ENCODE measurements around the gene SIRPG.
"Not testable (repeated sequence)": the region's sequence is repeated elsewhere in the genome, so short reads cannot be mapped to it uniquely, and the experiment has no call there.

The SIRPG gene

DNA sequence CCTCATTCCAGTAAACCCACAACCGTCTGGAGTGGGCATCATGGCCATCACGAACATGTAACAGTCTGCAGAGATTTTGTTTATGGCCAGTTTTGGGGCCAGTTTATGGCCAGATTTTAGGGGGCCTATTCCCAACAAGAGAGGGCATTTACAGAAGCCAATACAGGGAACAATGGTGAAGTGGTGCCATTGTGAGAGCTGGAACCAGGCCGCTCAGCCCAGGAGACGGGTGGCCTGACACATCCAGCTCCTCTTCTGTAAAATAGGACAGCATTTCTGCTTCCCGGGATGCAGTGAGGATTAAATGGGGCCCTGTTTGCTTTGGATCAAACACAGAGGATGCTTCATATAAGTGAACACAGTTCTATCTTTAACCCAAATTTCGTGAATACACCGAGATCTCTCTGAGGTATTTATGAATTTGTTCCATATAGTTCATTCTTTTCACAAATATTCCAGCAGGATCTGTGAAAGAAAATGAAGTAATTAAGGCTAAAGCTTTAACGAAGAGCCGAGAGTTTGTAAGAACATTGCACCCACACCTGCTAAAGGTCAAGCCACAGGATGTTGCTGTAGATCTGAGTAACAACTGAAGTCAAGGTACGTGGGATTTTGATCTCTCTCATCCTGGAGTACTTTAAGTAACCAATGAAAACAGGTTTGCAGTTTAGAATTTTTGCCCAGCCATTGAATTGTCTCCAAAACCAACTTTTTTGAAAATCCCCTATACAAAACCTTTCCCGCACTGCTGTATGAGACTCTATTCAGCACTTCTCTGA is 14.5 kb upstream of the SIRPG start:
- DNase-seq (ENCODE audit: low spot score), result no peak

- no peak for DNase-seq (ENCODE audit: low spot score)
These were observed 11.7 kb upstream of the SIRPG start for GRCh38 chr20:1669304-1669703.

GRCh38 chr20:1667502-1668085 is 10.0 kb upstream of the SIRPG start:
- DNase-seq (ENCODE audit: low spot score), result no peak

DNA sequence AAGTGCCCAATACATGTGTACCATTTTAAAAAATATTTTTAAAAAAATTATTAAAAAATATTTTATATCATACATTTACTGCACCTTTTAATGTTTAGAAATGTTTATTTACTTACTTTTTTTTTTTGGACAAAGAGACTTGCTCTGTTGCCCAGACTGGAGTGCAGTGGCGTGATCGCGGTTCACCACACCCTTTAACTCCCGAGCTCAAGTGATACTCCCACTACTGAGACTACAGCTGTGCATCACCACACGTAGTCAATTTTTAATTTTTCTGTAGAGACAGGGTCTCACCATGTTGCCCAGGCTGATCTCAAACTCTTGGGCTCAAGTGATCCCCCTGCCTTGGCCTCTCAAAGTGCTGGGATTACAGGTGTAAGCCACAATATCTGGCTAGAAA is 9.2 kb upstream of the SIRPG start:
- no peak for DNase-seq (ENCODE audit: low spot score)

DNA sequence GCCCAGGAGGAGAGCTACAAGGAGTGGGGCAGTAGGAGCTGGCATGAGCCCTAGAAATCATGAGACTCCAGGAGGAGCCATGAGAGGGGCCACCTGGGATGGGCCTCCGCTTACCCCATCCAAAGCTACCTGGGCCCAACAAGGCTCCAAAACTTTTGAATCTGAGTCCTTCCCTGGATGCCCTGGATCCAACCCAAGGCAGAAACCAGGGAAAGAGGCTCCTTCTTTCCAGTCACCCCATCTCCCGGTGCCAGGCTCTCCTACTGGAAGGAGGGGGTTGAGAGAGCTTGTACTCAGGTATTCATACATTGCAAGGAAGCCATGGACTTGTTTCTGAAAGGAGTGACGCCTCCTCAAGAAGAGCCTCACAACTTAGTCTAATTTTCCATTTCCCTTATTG is 7.8 kb upstream of the SIRPG start:
- DNase-seq (ENCODE audit: low spot score), result no peak

DNA sequence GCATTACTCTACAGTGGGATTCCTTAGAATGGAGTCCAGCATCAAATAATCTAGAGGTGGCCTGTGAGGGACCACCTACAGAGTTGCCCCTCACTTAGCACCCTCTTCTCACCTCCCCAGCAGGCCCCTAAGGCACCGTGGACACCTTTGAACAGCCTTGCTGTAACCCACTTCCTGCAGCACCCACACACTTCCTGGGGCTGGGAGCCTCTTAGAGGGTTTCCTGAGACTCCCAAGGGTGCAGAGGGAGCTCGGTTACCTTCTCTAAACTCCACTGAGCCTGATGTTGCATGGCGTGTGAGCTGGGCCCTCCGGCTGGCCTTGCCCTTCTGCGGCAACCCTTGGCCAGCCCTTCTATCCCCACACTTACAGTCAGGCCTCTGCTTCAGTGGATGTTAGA is 7.3 kb upstream of the SIRPG start:
- no peak for DNase-seq (ENCODE audit: low spot score)

GRCh38 chr20:1663917-1664316 is 6.3 kb upstream of the SIRPG start:
- DNase-seq (ENCODE audit: low spot score), result no peak

DNA sequence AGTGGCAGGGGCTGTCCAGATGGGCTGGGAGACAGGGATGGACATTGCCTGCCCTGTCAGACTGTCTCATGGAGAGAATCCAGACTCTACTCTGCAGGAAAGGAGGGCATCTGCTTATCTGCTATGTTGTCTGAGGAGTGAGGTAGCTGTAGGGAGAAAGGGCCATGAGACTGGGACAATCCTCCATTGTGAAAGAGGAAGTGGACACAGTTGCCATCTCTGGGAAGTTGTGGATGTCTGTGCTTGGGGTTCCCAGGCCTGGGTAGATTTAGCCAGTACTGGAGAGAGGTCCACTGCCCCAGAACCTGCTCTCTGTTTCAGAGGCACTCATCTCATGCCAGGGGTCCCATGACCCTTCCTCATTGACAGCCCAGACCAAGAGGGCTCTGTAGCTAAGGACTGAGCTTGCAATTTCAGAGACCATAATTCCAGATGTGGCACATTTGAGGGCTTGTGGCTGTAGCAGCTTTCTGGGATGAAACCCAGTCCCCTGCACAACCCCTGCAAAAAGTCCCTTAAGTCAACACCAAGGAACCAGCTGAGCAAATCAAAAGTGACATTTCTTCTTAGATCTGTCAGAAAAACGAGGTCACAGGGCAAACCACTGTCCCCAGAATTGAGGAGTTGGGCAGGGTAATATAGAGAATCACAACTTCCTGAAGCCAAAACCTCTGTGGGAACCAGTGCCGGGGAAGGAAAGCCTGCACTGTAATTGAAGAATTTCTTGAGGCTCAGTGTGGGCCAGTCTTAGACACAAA is 4.1 kb upstream of the SIRPG start:
- DNase-seq (ENCODE audit: low spot score), result no peak

DNA sequence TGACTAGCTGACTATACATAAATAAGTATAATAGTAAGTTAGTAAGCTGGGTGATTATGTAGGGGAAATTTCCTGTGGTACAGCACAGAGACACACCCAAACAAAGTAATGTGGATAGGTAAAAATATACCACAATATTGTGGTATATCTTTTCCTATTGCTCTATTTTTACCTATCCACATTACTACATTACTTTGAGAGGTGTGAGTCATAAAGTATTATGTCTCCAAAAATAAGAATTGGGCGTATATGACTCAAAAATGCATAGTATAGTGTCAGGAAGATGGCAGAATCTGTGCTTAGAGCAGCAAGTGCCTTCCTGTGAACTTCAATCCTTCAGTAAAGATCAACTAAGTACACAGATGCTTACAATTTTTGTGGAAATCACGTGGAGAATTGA is 2.7 kb upstream of the SIRPG start:
- no peak for DNase-seq (ENCODE audit: low spot score)

- no peak for DNase-seq (ENCODE audit: low spot score)
These were observed 735 bp downstream of the SIRPG start for GRCh38 chr20:1656844-1657243.

DNA sequence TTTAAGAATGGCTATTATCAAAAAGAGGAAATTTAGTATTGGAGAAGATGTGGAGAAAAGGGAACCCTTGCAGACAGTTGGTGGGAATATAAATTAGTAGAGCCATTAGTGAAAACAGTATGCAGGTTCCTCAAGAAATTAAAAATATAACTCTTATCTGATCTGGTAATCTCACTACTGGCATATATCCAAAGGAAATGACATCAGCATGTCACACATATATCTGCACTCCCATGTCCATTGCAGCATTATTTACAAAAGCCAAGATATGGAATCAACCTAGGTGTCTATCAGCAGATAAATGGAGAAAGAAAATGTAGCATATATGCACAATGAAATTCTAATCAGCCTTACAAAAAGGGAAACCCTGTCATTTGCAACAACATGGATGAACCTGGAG is 2.6 kb downstream of the SIRPG start:
- peak; percentile 1 for DNase-seq (ENCODE audit: low spot score)

DNA sequence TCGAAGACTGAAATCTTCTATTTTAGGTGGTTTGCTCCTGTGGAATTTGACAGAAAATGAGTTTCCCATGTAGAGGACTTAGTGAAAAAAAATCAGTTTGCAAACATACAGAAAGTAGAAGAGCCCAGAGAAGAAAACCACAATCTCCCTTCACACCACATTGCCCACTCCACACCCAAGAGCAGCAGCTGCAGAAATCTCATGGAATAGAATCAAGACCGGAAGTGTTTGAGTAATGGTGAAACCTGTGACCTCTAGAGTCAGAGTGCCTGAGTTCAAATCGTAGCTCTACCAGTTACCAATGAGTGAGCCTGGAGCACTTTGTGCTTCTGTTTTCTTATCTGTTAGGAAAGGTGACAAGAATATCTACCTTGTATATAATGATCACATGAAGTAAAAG is 4.6 kb downstream of the SIRPG start:
- no peak for DNase-seq (ENCODE audit: low spot score)

DNA sequence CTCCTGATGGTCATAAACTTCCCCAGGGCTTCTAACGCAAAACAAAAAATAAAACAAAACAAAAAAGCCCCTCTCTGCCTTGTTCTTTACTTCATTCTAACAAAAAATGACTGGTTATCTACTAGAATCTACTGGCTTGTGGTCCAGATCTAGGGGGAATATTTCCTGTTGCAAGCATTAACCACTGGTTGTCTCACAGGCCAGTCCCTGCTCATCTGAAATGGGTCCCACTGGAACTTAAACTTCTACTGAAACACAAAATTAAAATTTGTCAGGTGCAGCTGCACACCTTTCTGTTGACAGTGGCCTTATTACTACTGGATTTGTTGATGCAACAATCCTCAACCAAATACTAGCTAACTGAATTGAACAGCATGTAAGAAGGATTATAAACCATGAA is 5.5 kb downstream of the SIRPG start:
- DNase-seq (ENCODE audit: low spot score), result no peak

- no peak for DNase-seq (ENCODE audit: low spot score)
These were observed 6.1 kb downstream of the SIRPG start for GRCh38 chr20:1651268-1652058.

GRCh38 chr20:1648101-1648500 is 9.5 kb downstream of the SIRPG start:
- no peak for DNase-seq (ENCODE audit: low spot score)

DNA sequence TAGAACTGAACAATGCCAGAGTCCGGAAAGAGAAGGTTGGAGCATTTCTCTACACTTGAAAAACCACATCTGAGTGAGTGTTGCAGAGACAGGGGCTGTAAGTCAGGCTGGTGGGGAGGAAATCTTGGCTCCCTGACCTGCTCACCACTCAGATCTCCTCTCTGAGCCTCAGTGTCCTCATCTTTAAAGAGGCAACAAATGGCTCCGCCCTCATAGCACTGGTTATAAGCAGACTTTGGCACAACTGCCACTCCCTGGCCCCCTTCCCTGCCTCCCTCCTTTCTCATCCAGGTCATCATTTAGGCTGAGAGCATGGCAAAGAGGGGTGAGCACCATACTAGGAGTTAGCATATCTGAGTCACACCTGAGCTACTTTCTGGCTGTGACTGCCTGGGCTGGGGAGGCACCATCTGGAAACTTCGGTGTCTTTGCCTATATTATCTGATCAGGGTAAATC is 10.6 kb downstream of the SIRPG start:
- no peak for DNase-seq (ENCODE audit: low spot score)

DNA sequence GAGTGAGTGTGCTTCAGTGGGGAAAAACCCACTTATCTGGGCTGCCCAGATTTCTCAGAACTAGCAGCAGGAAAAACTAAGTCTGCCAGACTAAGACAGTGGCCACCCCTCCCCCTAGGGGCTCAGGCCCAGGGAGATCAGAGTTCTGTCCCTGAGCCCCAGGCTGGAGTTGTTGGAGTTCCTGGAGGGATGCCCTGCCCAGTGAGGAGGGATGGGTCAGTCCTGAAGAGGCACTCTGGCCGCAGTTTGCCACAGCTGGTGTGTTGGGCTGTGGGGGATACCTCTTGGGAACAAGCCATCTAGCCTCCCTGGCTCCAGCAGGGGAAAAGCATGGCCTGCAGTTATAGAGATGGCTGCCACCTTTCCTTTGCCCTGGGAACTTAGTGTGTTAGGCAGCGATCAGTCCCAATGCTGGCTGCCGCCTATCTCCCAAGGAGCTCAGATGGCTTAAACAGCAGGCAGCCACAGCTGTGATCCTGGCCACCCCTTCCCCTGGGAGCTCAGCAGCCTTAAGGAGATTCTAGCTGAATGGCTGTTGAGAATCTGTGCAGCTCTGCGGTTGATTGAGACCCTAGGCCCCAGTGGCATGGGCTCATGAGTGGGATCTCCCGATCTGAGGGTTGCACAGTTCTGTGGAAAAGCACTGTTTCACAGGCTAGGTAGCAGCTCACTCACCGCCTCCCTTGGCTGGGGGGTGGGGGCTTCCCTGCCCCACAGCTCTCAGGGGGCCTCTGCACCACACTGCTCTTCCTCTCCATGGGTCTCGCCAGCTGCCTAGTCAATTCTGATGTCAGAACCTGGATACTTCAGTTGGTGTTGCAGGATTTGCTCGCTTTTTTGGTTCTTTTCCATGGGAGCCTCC is 13.2 kb downstream of the SIRPG start:
- no peak for DNase-seq (ENCODE audit: low spot score)

DNA sequence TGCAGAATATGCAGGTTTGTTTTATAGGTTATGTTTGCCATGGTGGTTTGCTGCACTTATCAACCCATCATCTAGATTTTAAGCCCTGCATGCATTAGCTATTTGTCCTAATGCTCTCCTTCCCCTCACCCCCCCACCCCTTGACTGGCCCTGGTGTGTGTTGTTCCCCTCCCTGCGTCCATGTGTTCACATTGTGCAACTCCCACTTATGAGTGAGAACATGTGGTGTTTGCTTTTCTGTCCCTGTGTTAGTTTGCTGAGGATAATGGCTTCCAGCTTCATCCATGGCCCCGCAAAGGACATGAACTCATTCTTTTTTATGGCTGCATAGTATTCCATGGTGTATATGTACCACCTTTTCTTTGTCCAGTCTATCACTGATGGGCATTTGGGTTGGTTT is 18.9 kb downstream of the SIRPG start:
- not testable (repeated sequence) for DNase-seq (ENCODE audit: low spot score)

- DNase-seq (ENCODE audit: low spot score), result no peak
These were observed 19.8 kb downstream of the SIRPG start for GRCh38 chr20:1637755-1638154.

DNA sequence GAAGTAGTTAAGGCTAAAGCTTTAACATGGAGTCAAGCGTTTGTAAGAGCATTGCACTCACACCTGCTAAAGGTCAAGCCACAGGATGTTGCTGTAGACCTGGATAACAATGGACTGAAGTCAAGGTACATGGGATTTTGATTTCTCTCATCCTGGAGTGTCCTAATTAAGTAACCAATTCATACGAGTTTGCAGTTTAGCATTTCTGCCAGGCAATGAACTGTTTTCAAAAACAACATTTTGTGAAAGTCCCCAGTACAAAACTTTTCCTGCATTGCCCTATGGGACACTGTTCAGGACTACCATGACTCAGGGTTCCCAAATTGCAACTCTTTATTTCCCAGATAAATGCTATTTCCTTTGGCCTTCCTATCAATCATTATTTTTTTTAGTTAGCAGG is 20.4 kb downstream of the SIRPG start:
- no peak for DNase-seq (ENCODE audit: low spot score)

GRCh38 chr20:1636621-1637020 is 21.0 kb downstream of the SIRPG start:
- DNase-seq (ENCODE audit: low spot score), result no peak
